GM18519 (cell line): ENCODE measurements around the gene WDR90.
A peak's percentile ranks its signal among the peaks of the same experiment; 100 is the strongest.

Source experiments
- ATAC-seq: cut with Tn5 transposase; IDR thresholded peaks from one replicate; pipeline ENCODE4 v1.9.1; 2021; ENCODE audit warnings: mild to moderate bottlenecking, moderate library complexity; ENCODE audit not compliant: unreplicated experiment, low FRiP score

The WDR90 gene

DNA sequence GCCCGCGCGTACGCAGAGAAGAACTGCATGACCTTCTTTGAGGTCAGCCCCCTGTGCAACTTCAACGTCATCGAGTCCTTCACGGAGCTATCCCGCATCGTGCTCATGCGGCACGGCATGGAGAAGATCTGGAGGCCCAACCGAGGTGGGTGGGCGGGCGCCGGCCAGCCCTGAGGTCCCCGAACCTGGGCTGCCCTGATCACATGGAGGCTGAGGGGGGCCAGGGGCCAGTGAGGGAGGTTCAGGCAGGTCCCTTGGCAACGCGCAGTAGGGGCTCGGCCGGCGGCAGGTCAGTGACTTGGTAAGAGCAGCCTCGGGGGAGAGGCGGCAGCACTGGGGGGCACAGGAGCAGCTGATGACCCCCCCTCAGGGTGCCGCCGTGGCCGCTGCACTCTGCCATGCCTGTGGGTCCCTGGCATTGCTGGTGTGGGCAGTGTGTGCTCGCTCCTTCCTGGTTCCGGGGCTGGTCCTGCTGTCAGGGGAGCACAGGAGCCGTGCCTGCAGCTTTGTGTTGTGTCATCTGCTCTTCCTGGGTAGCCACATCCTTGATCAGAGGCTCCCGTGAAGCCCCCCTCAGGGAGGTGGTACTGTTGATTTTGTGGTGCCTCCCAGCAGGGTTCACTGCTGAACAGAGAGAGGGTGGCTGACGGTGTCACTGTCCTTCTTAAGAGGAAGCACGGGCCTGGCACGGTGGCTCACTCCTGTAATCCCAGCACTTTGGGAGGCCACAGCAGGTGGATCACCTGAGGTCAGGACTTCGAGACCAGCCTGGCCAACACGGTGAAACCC lies 23.0 kb upstream of the WDR90 start:
- no peak for ATAC-seq

DNA sequence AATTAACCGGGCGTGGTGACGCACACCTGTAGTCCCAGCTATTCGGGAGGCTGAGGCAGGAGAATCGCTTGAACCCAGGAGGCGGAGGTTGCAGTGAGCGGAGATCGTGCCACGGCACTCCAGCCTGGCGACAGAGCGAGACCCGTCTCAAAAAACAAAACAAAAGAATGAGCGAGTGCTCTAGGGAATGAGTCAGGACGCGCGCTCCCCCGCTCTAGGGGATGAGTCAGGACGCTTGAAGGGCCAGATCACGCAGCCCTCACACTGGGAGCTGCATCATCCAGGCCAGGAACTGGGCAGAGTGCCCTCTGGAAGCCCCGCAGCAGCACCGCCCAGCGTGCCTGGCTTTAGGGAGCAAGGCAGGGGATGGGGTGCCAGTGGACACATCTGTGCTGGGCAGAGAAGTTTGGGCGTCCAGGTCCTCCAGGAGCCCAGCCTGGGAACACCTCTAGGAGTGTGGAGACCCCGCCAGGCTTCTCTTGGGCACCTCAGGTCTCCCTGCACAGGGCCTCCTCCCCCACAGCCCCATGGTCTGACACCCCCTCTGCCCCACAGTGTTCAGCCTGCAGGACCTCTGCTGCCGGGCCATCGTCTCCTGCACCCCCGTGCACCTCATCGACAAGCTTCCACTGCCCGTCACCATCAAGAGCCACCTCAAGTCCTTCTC lies 22.2 kb upstream of the WDR90 start:
- no peak for ATAC-seq

GRCh38 chr16:627454-628239 lies 21.5 kb upstream of the WDR90 start:
- no peak for ATAC-seq

DNA sequence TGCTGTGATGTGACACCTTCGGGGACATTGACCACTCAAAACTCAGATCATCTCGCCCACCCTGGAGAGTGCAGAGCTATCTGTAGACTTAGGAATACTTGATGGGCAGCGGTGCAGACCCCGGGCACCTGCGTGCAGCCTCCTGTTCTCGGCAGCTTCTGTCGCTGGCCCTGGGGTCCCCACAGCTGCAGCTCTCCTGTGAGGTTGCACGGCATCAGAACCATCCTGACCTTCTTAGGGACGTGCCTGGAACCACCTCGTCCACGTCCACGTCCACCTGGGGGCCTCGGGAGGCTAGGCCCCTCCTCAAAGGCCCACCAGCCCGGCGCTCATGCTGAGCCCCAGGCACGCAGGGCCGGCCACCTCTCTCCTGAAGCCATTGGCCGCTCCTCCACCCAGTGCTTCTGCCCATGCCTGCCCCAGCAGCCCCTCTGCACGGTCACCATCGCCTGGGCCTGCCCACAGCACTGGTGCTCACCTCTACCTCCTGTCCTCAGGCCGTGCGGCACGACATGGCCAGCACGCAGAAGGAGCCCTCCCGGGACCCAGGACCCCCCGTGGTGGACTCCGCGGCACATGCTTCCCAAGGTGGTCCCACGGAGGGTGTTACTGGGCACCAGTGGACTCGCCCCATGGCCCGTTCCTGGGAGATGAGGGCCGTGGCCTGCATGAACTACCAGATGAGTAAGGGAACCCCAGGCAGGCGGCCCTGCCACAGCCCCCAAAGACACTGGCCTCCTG lies 20.7 kb upstream of the WDR90 start:
- ATAC-seq: no peak

- no peak for ATAC-seq
Measured at GRCh38 chr16:629185-629832, 19.9 kb upstream of the WDR90 start.

DNA sequence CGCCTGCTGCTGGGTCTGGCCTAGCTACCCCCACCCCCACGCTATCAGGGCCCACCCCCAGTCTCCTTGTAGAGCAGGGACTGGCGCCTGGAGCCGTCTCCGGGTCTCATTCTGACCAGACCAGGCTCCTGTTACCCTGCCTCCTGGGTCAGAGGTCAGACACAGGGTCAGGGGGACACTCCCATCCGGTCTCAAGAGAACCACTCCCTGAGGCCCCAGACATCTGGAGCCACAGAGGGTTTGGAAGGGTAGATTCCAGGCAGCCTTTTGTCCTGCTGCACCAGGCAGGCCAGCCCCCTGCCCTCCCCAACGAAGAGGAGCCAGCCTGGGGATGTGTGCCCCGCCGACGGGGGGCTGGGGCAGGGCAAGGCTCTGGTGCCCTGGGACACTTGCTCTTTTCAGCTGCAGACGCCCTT lies 19.3 kb upstream of the WDR90 start:
- ATAC-seq: no peak

- no peak for ATAC-seq
Measured at GRCh38 chr16:630249-630814, 18.8 kb upstream of the WDR90 start.

DNA sequence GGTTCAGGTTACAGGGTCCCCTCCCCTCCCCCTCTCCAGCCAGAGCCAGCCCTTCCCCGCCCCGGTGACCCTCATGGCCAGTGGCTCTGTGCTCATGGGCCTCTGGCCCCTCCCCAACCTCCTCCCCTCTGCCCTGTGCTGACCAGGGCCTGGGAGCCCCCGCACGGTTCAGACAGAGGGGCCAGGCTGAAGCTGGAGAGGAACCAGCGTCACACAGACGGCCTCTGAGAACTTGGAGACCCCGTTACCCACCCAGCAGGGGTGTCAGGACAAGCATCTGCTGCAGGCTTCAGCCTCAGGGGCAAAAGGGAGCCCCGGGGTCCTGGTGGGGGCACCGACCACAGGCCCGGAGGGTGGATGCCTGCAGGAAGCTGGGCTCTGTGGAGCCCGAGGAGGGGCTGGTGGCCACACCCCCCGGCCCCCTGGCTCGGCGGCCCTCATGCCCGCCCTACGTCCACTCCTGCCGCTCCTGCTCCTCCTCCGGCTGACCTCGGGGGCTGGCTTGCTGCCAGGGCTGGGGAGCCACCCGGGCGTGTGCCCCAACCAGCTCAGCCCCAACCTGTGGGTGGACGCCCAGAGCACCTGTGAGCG lies 18.3 kb upstream of the WDR90 start, which contains the start of gene WFIKKN1:
Gene WFIKKN1 (plus strand): TSS at position 171 of the 591 bp plus-strand sequence. CDS start 269 bp downstream, at position 440.
- ATAC-seq: no peak

- ATAC-seq: no peak
Measured at GRCh38 chr16:631808-632358, 17.3 kb upstream of the WDR90 start.

- no peak for ATAC-seq
Measured at GRCh38 chr16:632486-633335, 16.5 kb upstream of the WDR90 start.

GRCh38 chr16:633336-634050 lies 15.7 kb upstream of the WDR90 start:
- ATAC-seq: no peak

- ATAC-seq: no peak
Measured at GRCh38 chr16:634051-634670, 15.0 kb upstream of the WDR90 start.

- ATAC-seq: no peak
Measured at GRCh38 chr16:634996-635395, 14.2 kb upstream of the WDR90 start.

DNA sequence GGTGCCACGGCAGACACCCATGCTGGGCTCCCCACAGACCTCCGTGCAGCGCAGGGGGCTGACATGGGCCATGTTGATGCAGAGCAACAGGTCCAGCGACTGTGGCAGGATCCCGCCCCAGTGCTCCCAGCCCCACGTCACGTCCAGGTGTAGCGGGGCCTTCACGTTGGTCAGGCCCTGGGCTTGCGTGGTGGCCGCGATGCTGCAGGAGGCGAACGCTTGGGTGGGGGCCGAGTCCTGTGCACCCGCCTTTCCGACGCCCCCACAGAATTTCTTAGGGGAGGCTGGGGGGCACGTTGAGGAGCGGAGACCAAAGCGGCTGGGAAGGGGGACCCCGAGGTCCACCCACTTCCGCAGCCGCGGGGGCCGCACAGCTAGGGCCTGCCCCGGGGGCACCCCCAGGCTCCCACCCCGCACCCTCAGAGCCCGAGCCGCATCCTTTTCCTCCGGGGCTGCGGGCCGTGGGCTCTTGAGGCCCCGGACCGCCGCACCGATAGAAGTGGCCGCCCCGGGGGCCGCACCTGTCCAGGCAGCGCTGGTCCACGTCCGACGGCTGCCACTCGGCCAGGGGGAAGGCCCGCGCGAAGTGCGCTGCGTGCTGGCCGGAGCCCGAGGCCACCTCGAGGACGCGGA lies 13.5 kb upstream of the WDR90 start:
- ATAC-seq: peak; percentile 2

DNA sequence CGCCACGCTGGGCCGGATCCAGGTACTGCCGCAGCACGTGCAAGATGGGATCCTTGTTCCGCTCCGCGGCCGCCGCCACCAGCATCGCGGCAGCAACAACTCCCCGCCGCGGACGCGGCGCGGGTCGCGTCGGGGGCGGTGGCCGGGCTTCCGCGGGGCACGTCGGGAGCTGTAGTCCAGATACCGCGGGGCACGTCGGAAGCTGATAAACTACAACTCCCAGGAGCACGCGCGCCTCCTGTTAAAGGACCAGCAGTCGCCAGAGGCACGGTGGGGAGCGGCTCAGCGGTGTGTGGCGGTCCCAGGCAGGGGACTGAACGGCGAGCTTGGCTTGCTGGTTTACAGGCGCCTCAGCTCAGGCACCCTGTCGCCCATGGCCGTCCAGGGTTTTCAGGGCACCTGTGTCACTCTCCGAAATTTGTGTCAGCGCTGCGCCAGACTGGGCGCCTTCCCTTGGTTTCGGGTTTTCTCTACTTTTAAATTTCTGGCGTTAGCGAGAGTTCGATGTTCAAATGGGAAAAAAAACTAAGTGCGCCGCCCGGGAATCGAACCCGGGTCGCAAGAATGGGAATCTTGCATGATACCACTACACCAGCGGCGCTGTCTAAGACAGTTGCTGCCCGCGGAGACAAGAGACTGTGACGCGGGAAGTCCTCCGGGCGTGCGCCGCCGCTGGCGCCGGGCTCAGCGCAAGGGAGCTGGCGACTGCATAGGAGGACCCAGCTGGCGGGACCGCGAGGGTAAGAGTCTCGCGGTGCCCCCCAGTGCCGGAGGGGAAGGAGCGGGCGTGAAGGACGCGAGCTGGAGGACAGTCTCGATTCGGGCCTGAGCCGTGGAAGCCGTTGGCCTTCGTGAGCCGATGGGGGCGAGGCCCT lies 12.7 kb upstream of the WDR90 start, which contains the start of gene METTL26:
Gene METTL26 (minus strand): TSS at position 100 of the 875 bp plus-strand sequence. CDS start 15 bp downstream, at position 85.
- ATAC-seq: peak; percentile 41
